Hepatocyte (in vitro differentiated cells): ENCODE measurements around the gene TCEA3.

Experiments used
- EZH2 ChIP-seq: fragments of 200-600 bp; sonication (generic); IDR thresholded peaks from 2 replicates; pipeline ENCODE4 v1.6.1; 2016; ENCODE audit warnings: antibody characterized with exemption, mild to moderate bottlenecking, borderline replicate concordance
- EZH2phosphoT487 ChIP-seq: fragments of 200-600 bp; sonication (generic); IDR thresholded peaks from one replicate; pipeline ENCODE4 v1.6.1; 2018; ENCODE audit warnings: antibody characterized with exemption, mild to moderate bottlenecking, low read depth, moderate library complexity; ENCODE audit not compliant: unreplicated experiment, severe bottlenecking
- TF ChIP-seq, protein P1 (sequence below): fragments of 200-600 bp; sonication (generic); IDR thresholded peaks from 2 replicates; pipeline ENCODE4 v1.5.1; 2016; ENCODE audit warnings: antibody characterized with exemption, mild to moderate bottlenecking; ENCODE audit not compliant: poor library complexity

DNA sequence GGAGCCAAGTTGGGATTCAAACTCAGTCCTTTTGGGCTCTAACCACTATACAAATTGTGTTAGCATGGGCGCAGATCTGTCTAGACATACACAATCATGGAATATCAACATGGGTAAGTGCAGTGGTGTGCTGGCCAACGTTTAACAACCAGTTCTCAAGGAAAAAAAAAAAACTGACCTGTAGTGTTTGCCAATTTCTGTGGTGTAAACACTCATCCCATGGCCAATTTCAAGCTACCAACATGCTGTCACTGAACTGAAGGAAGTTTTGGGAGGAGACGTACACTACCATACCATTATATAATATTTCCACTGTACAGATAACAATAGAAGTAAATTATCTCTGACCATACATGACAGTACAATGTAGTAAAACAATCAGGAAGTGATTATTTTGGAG, 3.2 kb downstream of the TCEA3 start:
- TF ChIP-seq, protein P1, sequence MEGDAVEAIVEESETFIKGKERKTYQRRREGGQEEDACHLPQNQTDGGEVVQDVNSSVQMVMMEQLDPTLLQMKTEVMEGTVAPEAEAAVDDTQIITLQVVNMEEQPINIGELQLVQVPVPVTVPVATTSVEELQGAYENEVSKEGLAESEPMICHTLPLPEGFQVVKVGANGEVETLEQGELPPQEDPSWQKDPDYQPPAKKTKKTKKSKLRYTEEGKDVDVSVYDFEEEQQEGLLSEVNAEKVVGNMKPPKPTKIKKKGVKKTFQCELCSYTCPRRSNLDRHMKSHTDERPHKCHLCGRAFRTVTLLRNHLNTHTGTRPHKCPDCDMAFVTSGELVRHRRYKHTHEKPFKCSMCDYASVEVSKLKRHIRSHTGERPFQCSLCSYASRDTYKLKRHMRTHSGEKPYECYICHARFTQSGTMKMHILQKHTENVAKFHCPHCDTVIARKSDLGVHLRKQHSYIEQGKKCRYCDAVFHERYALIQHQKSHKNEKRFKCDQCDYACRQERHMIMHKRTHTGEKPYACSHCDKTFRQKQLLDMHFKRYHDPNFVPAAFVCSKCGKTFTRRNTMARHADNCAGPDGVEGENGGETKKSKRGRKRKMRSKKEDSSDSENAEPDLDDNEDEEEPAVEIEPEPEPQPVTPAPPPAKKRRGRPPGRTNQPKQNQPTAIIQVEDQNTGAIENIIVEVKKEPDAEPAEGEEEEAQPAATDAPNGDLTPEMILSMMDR = no peak
- no peak for TF ChIP-seq EZH2
- no peak for TF ChIP-seq EZH2phosphoT487
